Stimulated activated CD4-positive, alpha-beta T cell treated with anti-CD3 and anti-CD28 coated beads, Interleukin-15, amount 100 ng/mL, for 48 hours (primary cell): ENCODE results near the gene HAO2.

Source experiments
- DNase-seq, 2 donors: peaks; one replicate each; pipeline ENCODE4 v3.0.0-alpha.2; 2020; ENCODE audit warnings: low read depth in 2 of 2

Gene HAO2

DNA sequence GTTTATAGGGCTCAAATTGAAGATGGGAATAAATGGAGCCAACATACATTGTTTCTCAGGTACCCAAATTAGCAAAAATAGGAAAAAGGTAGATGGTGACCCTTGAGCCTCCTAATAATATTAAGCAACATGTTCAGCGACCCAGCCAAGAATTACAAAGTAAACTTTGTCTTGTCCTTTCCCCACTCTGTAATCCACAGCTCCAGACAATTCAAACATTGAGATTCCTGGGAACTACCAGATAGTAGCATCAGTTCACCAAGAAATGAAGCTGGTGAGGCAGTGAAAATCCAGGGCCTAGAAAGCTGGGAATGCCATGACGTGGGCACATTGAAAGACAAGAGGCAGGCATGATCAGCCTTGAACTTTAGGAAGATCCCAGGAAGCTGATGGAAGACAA, 11.7 kb downstream of the HAO2 start:
- DNase-seq: no peak

DNA sequence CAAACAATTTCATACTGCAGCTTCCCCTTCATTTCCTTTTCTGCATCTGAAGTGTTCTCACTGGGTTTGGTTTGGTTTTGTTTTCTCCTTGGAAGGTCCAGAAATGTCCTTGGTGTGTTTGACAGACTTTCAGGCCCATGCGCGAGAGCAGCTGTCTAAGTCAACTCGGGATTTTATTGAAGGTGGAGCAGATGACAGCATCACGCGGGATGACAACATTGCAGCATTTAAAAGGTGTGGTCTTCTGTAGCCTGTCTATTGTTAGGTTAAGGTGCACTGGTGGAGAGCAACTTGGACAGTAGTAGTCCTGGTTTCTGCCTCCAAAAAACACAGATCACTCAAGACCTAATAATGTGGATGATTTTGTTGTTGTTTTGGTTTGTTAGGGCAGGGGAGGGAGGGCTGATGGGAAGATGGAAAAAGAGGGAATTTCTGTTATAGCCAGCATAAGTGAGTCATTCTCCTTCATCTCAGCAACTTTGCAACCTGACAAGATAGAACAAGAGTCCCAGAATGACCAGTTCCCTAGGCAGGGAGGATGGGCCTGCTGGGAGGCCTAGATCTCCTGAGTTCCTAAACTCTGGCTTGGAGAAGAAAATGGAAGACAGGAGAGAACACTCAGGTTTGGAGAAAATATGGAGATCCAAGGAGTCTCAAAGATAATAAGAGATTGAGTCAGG, 12.5 kb downstream of the HAO2 start:
- no peak for DNase-seq

- no peak for DNase-seq
Observed at GRCh38 chr1:119384591-119384990, 16.0 kb downstream of the HAO2 start.

GRCh38 chr1:119385650-119386049, 17.1 kb downstream of the HAO2 start:
- no peak for DNase-seq

GRCh38 chr1:119387858-119388257, 19.3 kb downstream of the HAO2 start:
- no peak for DNase-seq

GRCh38 chr1:119388450-119388849, 19.9 kb downstream of the HAO2 start:
- no peak for DNase-seq

DNA sequence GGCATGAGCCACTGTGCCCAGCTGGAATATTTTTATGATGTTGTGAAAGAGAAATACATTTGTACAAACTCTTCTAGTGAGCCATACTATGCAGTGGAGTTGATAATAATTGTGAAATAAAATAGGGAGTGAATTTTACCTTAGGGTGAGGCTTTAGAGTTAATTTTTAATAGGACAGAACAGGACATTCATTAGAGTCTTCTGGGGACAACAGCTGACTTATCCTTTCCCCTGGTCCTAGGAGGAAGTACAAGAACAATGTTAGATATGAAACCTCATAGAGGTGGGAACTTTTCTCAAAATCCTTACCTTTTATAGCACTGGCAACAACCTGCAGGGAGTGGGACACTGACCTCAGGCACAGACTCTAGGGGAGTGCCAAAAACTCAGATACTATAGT, 21.9 kb downstream of the HAO2 start:
- no peak for DNase-seq

- no peak for DNase-seq
Observed at GRCh38 chr1:119391749-119392148, 23.2 kb downstream of the HAO2 start.

DNA sequence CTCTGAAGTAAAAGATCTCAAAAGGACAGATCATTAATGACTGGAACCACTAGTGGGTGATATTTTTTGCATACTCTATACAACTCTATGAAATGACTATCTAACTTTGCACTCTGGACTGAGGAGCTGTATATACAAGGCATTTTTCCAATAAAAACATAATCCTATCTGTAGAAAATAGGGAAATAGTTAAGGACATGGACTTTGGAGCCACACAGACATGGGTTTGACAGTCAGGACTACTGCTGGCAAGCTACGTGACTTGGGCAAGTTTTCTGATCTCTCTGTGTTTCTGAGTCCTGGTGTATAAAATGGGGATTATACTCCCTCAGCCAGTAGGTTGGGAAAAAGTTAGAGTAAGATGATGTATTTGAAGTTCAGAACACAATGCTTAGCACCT, 25.5 kb downstream of the HAO2 start:
- no peak for DNase-seq

- no peak for DNase-seq
Observed at GRCh38 chr1:119396982-119397381, 28.4 kb downstream of the HAO2 start.

DNA sequence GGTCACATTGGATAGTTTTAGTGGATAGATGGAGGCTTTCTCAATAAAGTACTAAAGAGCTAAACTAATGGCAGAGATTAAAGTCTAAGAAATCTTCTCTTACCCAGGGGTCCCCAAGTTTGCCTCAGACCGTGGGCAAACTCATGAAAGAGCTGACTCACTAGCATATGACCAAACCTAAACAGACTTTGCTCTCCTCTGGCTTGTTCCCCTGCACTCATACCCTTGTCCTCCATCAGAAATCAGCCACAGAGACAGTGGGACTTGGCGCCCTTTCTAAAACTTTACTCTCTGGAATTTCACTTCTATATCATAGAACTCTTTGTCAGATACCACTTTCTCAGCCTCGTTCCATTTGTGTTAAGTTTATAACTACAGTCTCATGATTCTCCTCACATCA, 29.4 kb downstream of the HAO2 start:
- DNase-seq: no peak

GRCh38 chr1:119404736-119405135, 36.2 kb downstream of the HAO2 start:
- no peak for DNase-seq

DNA sequence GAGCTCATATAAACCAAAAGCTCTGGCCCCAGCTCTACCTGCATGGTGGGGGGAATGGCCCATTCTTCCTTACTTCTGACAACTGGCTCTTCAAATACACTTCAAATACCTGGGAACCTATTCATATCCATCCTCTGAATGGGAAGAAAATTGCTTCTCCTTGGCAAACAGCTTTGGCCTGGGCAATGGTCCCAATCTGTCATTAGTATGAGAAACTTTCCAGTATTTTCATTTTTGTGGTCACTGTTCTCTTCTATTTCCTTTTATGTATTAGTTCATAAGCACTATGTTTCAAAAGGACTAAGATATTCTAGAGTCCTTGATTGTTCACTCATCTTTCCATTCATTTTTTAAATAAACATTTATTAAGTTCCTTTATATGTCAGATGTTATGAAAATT, 41.1 kb downstream of the HAO2 start:
- DNase-seq: no peak

DNA sequence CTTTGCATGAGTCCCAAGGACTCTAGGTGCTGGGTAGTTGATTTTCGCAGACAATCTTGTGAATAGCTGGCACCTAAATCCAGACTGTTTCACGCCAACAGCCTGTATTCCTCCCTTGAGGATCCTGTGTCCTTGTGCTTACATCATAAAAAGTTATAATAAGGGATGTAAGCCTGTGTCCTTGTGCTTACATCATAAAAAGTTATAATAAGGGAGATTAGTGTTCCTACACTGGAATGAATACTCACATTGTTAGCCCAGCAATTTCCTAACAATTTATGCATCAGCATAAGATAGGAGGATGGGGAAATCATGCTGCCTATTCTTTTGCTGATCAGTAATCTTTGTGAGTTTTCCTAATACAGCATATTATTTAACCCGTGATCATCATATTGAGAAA, 42.4 kb downstream of the HAO2 start:
- no peak for DNase-seq

DNA sequence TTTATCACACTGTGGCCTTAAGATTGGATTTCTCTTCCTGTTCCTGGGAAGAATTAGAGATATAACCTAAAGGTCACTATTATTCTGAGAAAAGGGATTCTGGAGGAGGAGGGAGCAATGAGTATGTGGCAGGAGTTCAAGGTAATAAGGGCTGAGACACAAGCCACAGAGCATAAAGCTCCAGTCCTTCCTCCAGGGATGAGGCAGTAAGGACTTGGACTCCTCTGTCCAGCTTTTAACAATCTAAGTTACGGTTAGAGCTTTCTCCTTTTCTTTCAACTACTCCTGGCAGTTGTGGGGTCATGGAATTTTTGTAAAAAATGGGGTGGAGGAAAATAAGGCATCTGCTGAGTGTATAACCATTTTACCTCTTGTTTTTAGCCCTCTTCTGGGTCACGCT, 46.4 kb downstream of the HAO2 start, which contains the start of gene HSD3B2:
Gene HSD3B2, plus strand, starts transcription at position 201 of the 400 bp plus-strand sequence. CDS start 270 bp downstream, outside the sequence.
- DNase-seq: no peak

GRCh38 chr1:119416006-119416640, 47.5 kb downstream of the HAO2 start:
- no peak for DNase-seq

GRCh38 chr1:119419109-119419508, 50.5 kb downstream of the HAO2 start:
- no peak for DNase-seq

DNA sequence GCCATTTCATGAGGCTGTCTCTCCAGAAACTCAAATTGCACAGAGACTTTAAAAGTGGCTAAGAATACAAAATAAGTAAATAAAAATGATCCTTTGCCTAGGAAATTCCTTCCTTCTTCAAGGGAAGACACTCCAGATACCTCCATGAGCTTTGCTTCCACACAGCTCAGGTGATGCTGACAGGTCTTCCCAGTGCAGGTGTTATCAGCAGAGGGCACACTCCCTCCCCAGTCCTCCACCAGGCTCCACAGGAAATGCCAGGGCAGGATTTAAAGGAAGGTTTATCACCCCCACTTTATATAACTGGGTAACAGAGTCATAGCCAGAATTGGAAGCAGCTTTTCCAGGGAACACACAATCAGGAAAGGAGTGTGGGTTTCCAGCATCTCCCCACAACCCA, 52.1 kb downstream of the HAO2 start:
- no peak for DNase-seq

GRCh38 chr1:119422631-119423030, 54.0 kb downstream of the HAO2 start:
- no peak for DNase-seq

DNA sequence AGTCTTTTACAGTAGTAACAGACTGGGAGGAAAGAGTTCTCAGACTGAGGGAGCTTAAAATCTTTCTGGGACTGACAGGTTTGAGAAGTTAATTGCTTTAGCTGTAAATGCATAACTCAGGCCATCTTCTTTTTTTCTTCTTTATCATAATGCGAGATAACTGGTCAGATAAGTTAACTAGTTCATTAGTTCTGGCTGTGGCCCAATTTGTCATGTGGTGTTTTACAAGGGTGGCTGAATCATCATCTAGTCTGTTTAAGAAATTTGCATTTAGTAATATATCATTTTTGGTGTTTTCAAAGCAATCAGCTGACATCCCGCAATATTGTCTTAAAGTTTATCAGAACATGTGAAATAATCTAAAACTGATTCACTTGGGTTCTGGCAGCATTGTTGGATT, 60.4 kb downstream of the HAO2 start:
- no peak for DNase-seq

DNA sequence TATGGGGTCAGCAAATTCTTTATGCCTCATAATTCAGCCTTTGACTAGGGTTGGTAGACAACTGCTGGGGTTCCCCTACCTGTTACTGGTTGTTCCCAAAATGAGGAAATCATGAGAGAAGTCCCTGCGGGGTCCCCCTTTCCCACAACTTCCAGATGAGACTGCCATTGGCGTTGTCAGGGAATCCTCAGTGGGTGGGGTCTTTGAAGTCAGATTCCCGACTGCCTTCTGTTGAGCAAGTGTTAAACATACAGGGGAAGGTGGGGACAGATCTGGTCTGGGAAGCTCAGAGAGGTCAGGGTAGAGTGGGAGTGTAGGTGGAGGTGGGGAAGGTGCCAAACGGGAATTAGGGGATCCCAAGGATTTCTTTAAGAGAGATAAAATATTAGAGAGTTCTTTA, 61.1 kb downstream of the HAO2 start:
- no peak for DNase-seq

- no peak for DNase-seq
Observed at GRCh38 chr1:119430486-119430885, 61.9 kb downstream of the HAO2 start.

DNA sequence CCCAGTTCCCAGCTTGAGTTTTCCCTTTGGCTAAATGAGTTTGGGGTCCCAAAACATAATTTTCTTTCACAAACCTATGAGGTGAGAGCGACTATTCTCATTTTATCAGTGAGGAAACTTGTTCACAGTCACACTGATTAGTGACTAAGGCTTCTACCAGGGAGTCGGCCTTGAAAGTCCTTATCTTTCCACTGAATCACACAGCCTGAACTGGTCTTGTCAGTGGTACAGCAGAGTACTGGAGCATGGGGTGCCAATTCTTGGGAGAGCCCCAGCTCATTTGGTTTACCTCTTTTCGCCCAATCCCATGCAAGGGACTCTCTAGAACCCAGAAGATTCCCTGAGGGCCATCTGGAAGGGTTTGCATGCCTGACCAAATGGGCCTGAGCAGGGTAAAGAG, 63.3 kb downstream of the HAO2 start:
- no peak for DNase-seq

GRCh38 chr1:119435052-119435451, 66.5 kb downstream of the HAO2 start:
- no peak for DNase-seq
